GM15510 (cell line): ENCODE data around the gene PLIN3.

Experiments
- POLR2A ChIP-seq: IDR thresholded peaks from 3 replicates; pipeline ENCODE4 v1.6.1; 2011; ENCODE audit warnings: borderline replicate concordance; ENCODE audit not compliant: insufficient read length; ENCODE audit errors: extremely low read depth

The PLIN3 gene

GRCh38 chr19:4861147-4861546, 6.3 kb downstream of the PLIN3 start:
- TF ChIP-seq POLR2A, result no peak

- no peak for TF ChIP-seq POLR2A
Measured at GRCh38 chr19:4859697-4860096, 7.8 kb downstream of the PLIN3 start.

- TF ChIP-seq POLR2A, result no peak
Measured at GRCh38 chr19:4852484-4852883, 15.0 kb downstream of the PLIN3 start.

GRCh38 chr19:4851551-4852290, 15.7 kb downstream of the PLIN3 start:
- TF ChIP-seq POLR2A, result no peak

GRCh38 chr19:4849019-4849418, 18.4 kb downstream of the PLIN3 start:
- TF ChIP-seq POLR2A, result no peak

GRCh38 chr19:4847190-4847973, 20.1 kb downstream of the PLIN3 start:
- TF ChIP-seq POLR2A, result no peak

- no peak for TF ChIP-seq POLR2A
Measured at GRCh38 chr19:4844348-4845179, 22.9 kb downstream of the PLIN3 start.

- no peak for TF ChIP-seq POLR2A
Measured at GRCh38 chr19:4843647-4843965, 23.9 kb downstream of the PLIN3 start.

- TF ChIP-seq POLR2A, result no peak
Measured at GRCh38 chr19:4839192-4839591, 28.3 kb downstream of the PLIN3 start.

- no peak for TF ChIP-seq POLR2A
Measured at GRCh38 chr19:4832776-4833175, 34.7 kb downstream of the PLIN3 start.

- peak; percentile 82 for TF ChIP-seq POLR2A
Measured at GRCh38 chr19:4831304-4831978, 36.0 kb downstream of the PLIN3 start, which contains the start of gene TICAM1. Gene TICAM1, minus strand, starts transcription at chr19:4831712. Its CDS starts 13,335 bp downstream, at chr19:4818377.

GRCh38 chr19:4830768-4831265, 36.6 kb downstream of the PLIN3 start:
- no peak for TF ChIP-seq POLR2A

- no peak for TF ChIP-seq POLR2A
Measured at GRCh38 chr19:4830332-4830731, 37.1 kb downstream of the PLIN3 start.

GRCh38 chr19:4829001-4829712, 38.3 kb downstream of the PLIN3 start:
- no peak for TF ChIP-seq POLR2A
